GM10248 (cell line): Measurements from ENCODE around the gene SMPD3.

Experiments
- CTCF ChIA-PET: fragments of 300-600 bp; sonication (Branson Sonifier 250); formaldehyde crosslinking; extraction: SDS; loops from one replicate; lab custom pipeline; 2021; ENCODE audit warnings: antibody characterized with exemption; lab: Yijun Ruan, JAX
- POLR2A ChIA-PET: fragments of 350-650 bp; sonication (Branson Sonifier 250); formaldehyde crosslinking; extraction: SDS; loops from one replicate; lab custom pipeline; 2020; ENCODE audit warnings: antibody characterized with exemption; lab: Yijun Ruan, JAX
- DNase-seq: peaks from one replicate; pipeline ENCODE4 v3.0.0; 2012; ENCODE audit errors: extremely low spot score
- CTCF ChIP-seq: IDR thresholded peaks from 2 replicates; pipeline ENCODE4 v1.5.1; 2012; ENCODE audit warnings: mild to moderate bottlenecking, low read depth; ENCODE audit errors: extremely low read depth, missing control alignments, control extremely low read depth

The SMPD3 gene

GRCh38 chr16:68375801-68376536 is 72.3 kb downstream of the SMPD3 start:
- ChIA-PET POLR2A (no interaction called here), CTCF (interaction anchor here (0.6 to 3.7 kb wide), 4 partner anchors 8 to 134 kb away, joined by 3 to 12 read pairs (median 4); no protein-coding TSS in a partner anchor)
- no peak for TF ChIP-seq CTCF
- no peak for DNase-seq

GRCh38 chr16:68374961-68375660 is 73.2 kb downstream of the SMPD3 start:
- CTCF ChIA-PET, result interaction anchor here (1.1 to 3.7 kb wide), 3 partner anchors 9 to 36 kb away, joined by 3 to 12 read pairs (median 4); no protein-coding TSS in a partner anchor
- TF ChIP-seq CTCF, result no peak
- no peak for DNase-seq
- POLR2A ChIA-PET, result no interaction called here

GRCh38 chr16:68374246-68374805 is 74.0 kb downstream of the SMPD3 start:
- POLR2A ChIA-PET, result no interaction called here
- CTCF ChIA-PET, result interaction anchor here (1.0 to 3.7 kb wide), 3 partner anchors 22 to 70 kb away, joined by 3 to 12 read pairs (median 3); no protein-coding TSS in a partner anchor
- no peak for TF ChIP-seq CTCF
- no peak for DNase-seq

GRCh38 chr16:68373528-68374245 is 74.6 kb downstream of the SMPD3 start:
- CTCF ChIA-PET, result interaction anchor here (1.0 to 3.7 kb wide), 5 partner anchors 8 to 110 kb away, joined by 3 to 12 read pairs (median 5); partner anchors contain the start of gene SLC7A6
- DNase-seq, result no peak
- no peak for TF ChIP-seq CTCF
- POLR2A ChIA-PET, result interaction anchor here (0.6 kb wide), 1 partner anchor 25 kb away, joined by 3 read pairs; no protein-coding TSS in a partner anchor

- POLR2A ChIA-PET, result interaction anchor here (0.6 kb wide), 1 partner anchor 24 kb away, joined by 3 read pairs; no protein-coding TSS in a partner anchor
- TF ChIP-seq CTCF, result no peak
- no peak for DNase-seq
- CTCF ChIA-PET, result interaction anchor here (1.1 to 3.7 kb wide), 5 partner anchors 9 to 109 kb away, joined by 3 to 12 read pairs (median 5); partner anchors contain the start of gene SLC7A6
Measured at GRCh38 chr16:68372806-68373205, 75.5 kb downstream of the SMPD3 start.
